CD4-positive, alpha-beta T cell treated with Interleukin-15 for 1 hour (primary cell): ENCODE measurements around the gene RBM4.

ENCODE experiments used
- DNase-seq: peaks from one replicate; pipeline ENCODE4 v3.0.0-alpha.2; 2020

The RBM4 gene

GRCh38 chr11:66691311-66691980 is 52.9 kb downstream of the RBM4 start:
- DNase-seq, result no peak

GRCh38 chr11:66692446-66692845 is 53.9 kb downstream of the RBM4 start:
- DNase-seq, result no peak

DNA sequence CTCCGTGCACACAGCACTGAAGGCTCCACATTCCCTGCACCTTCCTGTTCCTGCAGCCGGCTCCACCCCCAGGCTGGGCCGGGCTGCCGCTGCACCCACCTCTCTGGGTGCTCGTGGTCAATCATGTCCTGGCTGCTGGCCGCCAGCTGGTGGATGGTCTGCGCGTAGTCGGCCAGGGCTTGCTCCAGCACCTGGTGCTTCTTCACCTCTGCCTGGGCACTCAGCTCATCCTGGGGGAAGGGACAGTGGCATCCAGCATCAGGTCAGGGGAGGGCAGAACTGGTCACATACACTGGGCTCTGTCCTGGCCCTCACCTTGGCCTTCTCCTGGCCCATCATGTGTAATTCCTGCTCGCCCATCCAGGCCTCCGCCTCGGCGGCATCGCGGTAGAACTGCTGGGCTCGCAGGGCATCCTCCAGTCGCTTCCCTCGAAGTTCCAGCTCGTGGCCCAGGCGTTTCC is 54.4 kb downstream of the RBM4 start:
- DNase-seq, result no peak

DNA sequence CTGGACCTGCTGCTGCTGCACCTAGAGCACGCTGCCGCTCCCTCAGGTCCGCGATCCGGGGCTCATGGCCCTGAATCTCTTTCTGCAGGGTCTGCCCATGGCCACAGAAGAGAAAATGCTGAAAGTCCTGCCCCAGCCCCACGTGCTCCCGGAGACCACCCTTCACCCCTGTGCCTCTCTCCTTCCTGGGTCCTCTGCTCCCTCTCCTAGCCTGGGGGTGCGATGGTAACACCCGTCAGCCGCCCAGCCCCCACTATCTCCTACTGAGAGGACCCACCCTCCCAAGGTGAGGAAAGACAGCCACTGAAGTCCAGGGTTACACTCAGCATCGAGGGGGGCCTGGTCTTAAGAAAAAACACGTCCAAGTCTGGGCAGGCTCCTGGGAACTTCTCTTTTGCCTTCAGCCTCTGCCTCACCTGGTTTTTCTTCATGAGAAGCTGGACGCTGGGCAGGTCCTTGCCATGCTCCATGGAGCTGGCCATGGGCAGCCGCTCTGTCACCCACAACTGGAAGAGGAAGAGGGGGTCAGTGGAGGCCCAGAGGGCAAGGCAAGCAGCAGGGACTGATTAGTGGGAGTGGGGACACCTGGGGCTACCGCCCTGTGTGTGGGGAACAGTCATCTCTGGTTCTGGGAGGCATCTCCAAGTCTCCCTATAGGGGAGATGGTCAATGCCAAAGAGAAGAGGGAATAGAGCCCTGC is 55.0 kb downstream of the RBM4 start:
- DNase-seq, result no peak

DNA sequence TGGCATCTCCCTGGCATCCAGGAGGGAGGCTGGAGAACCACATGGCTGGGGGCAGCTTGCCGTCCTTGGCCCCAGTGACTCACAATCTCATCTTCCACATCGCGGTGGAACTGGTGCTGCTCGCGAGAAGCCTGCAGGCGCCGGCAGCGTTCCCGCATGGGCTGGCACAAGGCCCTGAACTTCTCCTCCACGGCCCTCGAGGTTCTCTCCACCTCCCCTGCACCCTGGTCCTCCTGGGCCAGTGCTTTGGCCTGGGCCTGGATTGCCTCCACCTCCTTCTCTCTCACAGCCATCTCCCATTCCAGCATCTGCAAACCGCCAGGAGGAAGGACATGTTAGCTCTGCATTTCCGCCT is 55.5 kb downstream of the RBM4 start:
- no peak for DNase-seq

DNA sequence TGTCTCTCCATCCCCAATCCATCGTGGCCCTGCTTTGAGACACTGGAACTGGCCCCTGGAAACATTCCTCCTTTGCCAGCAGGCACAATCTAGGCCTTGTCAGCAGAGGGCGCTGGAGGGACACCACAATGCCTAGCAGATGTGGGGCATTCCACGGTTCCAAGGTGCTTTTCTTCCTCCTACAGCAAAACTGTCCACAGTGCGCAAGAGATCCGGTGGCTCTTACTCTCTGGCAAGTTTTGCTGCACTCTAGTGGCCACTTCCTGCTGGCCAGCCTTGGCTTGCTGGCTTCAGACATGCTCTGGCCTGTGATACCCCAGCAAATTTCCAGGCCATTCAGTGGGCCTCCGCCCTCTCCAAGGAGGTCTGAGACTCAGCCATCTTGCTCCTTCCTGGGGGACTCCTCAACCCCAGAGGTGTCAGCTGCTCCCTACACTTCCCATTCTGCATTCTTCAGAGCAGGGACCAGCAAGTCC is 56.3 kb downstream of the RBM4 start:
- DNase-seq, result peak; percentile 81
